Mucosa of stomach (tissue), 1 donor: Measurements from ENCODE around the gene SEMA6C.

Source experiments
- H3K27me3 ChIP-seq: one replicate; pipeline ENCODE4 v1.7.0; 2013; ENCODE audit warnings: mild to moderate bottlenecking, low read length; ENCODE audit not compliant: control insufficient read depth, insufficient read depth
- H3K36me3 ChIP-seq: one replicate; pipeline ENCODE4 v1.7.0; 2013; ENCODE audit warnings: low read length; ENCODE audit not compliant: control insufficient read depth, insufficient read depth
- H3K4me1 ChIP-seq: one replicate; pipeline ENCODE4 v1.7.0; 2013; ENCODE audit warnings: mild to moderate bottlenecking, low read length; ENCODE audit not compliant: control insufficient read depth, insufficient read depth
- H3K4me3 ChIP-seq: one replicate; pipeline ENCODE4 v1.7.0; 2013; ENCODE audit warnings: low read length
- H3K9ac ChIP-seq: one replicate; pipeline ENCODE4 v1.7.0; 2013; ENCODE audit warnings: mild to moderate bottlenecking, low read length, moderate library complexity
- H3K9me3 ChIP-seq: one replicate; pipeline ENCODE4 v1.7.0; 2013; ENCODE audit warnings: mild to moderate bottlenecking, low read length, moderate library complexity; ENCODE audit not compliant: control insufficient read depth
- donor health status: Pancreatic carcinoma.

Gene SEMA6C

DNA sequence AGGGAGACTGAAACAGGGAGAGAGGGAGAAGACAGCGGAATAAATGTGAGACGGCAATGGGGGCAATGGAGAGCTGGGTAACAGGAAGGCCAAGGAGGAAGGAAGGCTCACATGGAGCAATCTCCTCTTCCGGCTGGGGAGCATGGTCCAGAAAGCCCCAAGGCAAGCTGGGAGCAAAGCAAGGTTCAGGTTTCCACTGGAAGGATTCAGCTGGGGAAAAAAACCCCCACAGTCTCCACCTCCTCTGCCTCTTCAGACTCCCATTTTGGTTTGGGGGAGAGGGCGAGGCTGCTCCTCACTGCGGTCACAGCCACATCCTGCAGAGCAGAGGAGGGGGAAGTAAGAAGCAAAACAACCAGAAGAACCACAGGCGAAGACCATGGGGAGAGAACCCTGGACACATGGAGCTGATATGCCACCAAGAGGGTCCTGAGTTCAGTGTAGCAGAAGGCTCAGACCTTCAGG is 10.7 kb upstream of the SEMA6C start:
- Histone ChIP-seq H3K9ac (no peak overlapping the region), H3K9me3 (no peaks in the 10 kb centered on the region), H3K4me3 (no peak overlapping the region), H3K27me3 (no peaks in the 10 kb centered on the region), H3K36me3 (peaks cover 9% of the 10 kb centered on the region), H3K4me1 (peaks cover 5% of the 10 kb centered on the region)

DNA sequence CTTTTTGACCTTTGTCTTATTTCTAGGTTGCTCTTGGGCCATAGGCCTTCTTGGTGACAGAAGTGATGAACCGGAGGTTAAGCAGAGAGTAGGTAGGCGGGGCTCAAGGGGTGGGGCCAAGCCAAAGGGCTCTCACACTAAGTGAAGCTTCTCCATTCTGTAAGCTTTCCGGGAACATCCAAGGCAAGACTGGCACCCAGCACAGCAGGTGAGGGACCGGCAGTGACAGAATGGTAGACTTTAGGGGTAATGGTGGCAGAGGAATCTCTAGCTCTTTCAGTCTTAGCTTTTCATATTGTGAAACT is 10.0 kb upstream of the SEMA6C start, which contains the start of gene TNFAIP8L2:
Gene TNFAIP8L2 (plus strand): TSS at position 135 of the 305 bp plus-strand sequence. CDS start 2,049 bp downstream, outside the sequence.
- H3K4me3 ChIP-seq, result no peak within 1 kb of the TSS
- H3K27me3 ChIP-seq, result no peaks in the 10 kb centered on the region
- H3K36me3 ChIP-seq, result peaks cover 9% of the 10 kb centered on the region
- peaks cover 5% of the 10 kb centered on the region for H3K4me1 ChIP-seq
- H3K9me3 ChIP-seq, result no peaks in the 10 kb centered on the region
- H3K9ac ChIP-seq, result no peak within 1 kb of the TSS

DNA sequence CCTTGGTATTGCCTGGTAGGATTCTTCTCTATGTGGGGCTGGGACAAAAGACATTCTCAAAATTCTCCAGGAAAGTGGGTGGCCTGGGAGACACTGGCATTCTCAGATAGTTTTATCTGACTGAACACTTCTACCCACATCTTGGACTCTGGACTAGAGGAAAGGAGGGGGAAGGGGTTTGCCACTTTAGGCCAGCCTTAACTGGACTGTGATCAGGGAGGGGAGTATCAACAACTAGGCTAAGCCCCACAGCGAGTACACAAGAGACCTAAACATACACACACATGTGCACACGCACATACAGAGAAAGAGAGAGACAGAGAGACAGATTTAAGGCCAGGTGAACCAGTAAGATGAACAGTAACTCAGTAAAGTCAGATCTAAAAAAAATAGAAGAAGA is 1.2 kb upstream of the SEMA6C start:
- peaks cover 20% of the 10 kb centered on the region for H3K4me1 ChIP-seq
- H3K36me3 ChIP-seq, result no peaks in the 10 kb centered on the region
- peaks cover 15% of the 10 kb centered on the region for H3K27me3 ChIP-seq
- no peaks in the 10 kb centered on the region for H3K9me3 ChIP-seq
- no peak overlapping the region for H3K4me3 ChIP-seq
- no peak overlapping the region for H3K9ac ChIP-seq

DNA sequence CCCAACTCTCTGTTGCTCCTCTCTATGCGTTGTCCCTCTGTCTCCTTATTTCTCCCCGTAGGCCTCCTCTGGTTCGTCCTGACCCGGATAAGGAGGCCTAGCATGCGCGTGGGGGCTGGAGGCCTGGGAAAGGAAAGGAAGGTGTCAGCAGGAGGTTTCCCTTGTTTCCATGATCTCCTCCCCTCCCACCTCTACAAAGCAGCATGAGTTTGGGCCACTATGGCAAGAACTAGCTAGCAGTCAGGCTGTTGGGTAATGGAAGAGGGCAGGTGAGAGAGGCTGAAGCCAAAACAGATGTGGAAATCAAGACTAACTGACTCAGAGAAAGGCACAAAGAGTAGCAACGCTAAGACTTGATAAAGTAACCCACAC is 687 bp upstream of the SEMA6C start:
- Histone ChIP-seq H3K4me3 (peak overlapping the region; percentile 41), H3K4me1 (peaks cover 20% of the 10 kb centered on the region), H3K9ac (peak overlapping the region; percentile 65), H3K27me3 (peaks cover 15% of the 10 kb centered on the region), H3K36me3 (no peaks in the 10 kb centered on the region), H3K9me3 (no peaks in the 10 kb centered on the region)

DNA sequence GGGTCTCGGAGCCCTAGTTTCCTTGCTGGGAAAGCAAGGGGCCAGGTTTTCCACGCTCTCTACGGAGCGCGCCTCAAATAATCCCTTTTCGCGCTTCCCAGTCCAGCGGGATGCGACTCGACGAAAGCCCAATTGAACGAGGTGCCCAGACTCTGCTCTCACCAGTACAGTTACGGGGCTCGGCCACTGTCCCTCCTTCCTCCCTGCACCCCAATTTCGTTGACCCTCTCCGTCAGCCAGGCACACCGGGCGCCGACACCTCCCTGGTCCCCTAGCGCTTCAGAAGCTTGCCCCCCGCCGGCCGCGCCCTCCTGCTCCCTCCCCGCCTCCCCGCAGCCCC is 389 bp downstream of the SEMA6C start:
- peaks cover 15% of the 10 kb centered on the region for H3K27me3 ChIP-seq
- no peaks in the 10 kb centered on the region for H3K9me3 ChIP-seq
- no peaks in the 10 kb centered on the region for H3K36me3 ChIP-seq
- peaks cover 20% of the 10 kb centered on the region for H3K4me1 ChIP-seq
- H3K9ac ChIP-seq, result peak overlapping the region; percentile 65
- peak overlapping the region; percentile 63 for H3K4me3 ChIP-seq

DNA sequence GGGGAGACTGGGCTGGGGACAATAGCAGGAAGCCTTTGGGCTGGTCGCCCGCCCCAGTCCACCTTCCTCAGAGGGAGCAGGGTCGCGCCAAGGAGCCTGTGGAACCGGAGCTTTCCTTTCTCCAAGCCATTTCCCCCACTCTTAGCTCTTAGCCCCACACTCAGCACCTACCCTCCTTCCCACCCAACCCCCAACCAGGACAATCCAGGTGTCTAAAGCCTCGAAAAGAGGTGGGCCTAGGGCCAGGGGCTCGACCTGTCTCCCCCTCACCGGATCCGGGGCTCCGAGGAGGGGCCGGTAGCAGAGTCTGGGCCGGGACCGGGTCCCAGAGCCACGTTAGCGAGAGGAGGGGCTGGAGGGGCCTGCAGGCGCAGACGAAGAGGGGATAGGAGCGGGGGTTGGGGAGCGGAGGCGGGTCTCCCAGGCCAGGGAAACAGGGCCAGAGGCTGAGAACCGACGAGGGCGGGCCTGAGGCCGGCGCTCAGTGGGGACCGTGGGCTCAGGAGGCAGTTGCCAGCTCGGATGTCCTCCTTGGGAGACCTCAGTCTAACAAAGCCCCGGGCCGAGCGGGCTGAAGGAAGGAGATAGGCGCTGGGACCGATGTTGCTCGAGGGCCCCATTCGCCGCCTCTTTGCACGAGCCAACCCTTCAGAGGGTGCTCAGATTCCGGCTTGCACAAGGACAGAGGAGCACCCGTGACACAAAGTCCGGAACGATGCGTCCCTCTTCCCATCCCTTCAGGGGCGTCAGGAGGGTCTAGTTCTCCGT is 943 bp downstream of the SEMA6C start:
- peak overlapping the region; percentile 63 for H3K4me3 ChIP-seq
- H3K9me3 ChIP-seq, result no peaks in the 10 kb centered on the region
- peaks cover 15% of the 10 kb centered on the region for H3K27me3 ChIP-seq
- H3K9ac ChIP-seq, result peak overlapping the region; percentile 65
- H3K4me1 ChIP-seq, result peaks cover 20% of the 10 kb centered on the region
- no peaks in the 10 kb centered on the region for H3K36me3 ChIP-seq

DNA sequence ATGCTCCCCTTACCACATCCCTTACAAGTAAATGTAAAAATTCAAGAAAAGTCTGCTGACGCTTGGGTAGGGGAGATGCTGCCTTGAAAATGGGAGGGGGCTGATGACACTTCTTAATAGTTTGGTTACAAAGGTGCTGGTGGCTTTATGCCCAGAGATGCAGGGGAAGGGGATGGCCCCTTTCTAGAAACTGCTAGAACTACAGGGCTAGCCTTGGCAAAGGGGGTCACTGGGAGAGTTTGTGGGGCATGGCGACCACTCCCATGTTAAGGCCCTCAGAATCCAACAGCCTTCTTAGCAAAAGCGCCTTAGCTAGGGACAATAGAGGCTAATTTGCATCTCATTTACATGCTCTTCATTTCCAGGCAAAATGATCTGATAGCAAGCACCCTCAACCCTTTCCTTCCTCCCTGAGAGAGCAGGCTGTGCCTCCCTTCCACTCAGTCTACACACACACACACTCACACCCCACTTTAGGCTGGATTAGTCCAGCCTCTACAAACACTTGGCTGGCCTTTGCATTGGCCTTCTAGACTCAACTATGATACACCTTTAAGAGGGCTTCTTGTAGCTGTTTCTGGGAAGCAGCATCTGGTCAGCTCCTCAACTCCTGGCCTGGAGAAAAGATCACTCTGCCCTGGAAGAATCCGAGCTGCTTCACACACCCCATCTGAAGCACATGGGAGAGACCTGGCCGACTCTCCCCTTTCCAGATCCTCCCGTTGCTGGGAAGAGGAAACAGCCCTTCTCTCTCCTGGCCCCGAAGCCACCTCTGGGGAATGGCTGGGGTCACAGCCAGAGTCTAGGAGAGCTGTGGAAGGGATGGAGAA is 1.7 kb downstream of the SEMA6C start:
- Histone ChIP-seq H3K4me1 (peaks cover 20% of the 10 kb centered on the region), H3K9ac (peak overlapping the region; percentile 8), H3K36me3 (no peaks in the 10 kb centered on the region), H3K4me3 (no peak overlapping the region), H3K27me3 (peaks cover 15% of the 10 kb centered on the region), H3K9me3 (no peaks in the 10 kb centered on the region)

DNA sequence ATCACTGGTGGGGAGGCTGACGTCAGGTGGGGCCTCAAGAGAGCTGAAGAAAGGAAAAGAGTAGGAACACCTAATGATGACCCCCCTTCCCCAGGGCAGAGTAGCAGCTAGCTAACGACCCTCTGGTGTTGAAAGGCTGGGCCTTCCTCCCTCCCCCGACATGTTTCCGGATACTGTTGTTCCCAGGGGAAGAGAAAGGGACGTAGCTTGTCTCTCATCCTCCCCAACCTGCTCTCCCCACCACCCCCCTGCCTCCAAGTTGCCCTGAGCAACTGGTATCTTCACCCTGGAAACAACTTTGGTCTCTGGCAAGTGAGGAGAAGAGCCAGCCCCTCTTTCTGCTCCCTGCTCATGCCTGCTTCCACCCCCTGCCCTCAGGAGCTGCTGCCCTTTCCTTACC is 2.4 kb downstream of the SEMA6C start:
- H3K36me3 ChIP-seq, result no peaks in the 10 kb centered on the region
- H3K4me1 ChIP-seq, result peaks cover 20% of the 10 kb centered on the region
- no peak overlapping the region for H3K4me3 ChIP-seq
- H3K9me3 ChIP-seq, result no peaks in the 10 kb centered on the region
- H3K9ac ChIP-seq, result no peak overlapping the region
- H3K27me3 ChIP-seq, result peaks cover 15% of the 10 kb centered on the region

DNA sequence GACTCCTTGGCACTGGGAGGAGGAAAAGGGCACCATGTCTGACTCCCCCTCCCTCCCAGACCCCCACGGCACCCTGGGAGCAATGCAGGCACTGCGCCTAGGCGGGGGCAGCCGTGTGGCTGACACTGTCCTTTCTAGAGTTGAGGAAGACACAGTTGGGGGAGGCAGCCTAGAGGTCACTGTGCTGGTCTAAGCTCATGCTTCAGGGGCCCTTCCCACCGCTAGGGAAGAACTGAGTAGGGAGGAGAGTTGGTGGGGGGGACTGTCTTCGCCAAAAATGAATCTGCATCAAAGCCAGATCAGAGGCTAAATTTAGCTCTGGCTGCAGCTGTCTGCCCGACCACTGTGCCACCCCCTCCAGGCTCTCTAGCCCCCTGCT is 3.4 kb downstream of the SEMA6C start:
- Histone ChIP-seq H3K27me3 (peaks cover 15% of the 10 kb centered on the region), H3K9ac (no peak overlapping the region), H3K9me3 (no peaks in the 10 kb centered on the region), H3K36me3 (no peaks in the 10 kb centered on the region), H3K4me3 (no peak overlapping the region), H3K4me1 (peaks cover 20% of the 10 kb centered on the region)

DNA sequence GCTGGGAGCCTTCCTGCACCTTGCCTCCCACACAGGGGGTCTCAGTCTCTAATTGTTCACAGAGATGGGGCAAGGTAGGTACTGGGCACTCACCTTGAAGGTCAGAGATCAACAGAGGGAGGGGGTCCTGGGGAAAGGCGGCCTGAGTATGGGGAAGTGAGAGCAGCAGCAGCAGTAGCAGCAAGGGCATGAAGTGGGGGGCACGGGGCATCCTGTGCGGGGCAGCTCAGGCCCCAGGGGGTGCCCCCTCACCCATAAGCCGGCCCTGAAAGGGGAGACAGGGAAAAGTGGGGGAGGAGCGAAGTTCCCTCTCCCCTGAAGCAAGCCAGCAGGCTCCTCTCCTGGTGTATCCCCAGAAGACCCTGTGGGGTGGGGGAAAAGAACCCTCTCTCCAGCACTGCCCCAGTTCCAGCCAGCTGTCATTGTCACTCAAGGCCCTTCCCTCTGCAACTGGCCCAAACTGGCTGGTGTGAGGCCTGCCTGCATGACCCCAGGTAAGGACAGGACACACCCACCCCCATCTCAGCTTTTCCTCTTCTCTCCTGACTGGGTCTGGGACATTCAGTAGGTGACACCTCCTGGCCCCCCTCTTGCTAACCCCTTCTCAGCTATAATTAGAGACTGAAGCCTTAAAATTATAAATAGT is 3.9 kb downstream of the SEMA6C start:
- peaks cover 15% of the 10 kb centered on the region for H3K27me3 ChIP-seq
- no peaks in the 10 kb centered on the region for H3K36me3 ChIP-seq
- H3K9me3 ChIP-seq, result no peaks in the 10 kb centered on the region
- H3K4me1 ChIP-seq, result peaks cover 20% of the 10 kb centered on the region
- no peak overlapping the region for H3K4me3 ChIP-seq
- no peak overlapping the region for H3K9ac ChIP-seq

DNA sequence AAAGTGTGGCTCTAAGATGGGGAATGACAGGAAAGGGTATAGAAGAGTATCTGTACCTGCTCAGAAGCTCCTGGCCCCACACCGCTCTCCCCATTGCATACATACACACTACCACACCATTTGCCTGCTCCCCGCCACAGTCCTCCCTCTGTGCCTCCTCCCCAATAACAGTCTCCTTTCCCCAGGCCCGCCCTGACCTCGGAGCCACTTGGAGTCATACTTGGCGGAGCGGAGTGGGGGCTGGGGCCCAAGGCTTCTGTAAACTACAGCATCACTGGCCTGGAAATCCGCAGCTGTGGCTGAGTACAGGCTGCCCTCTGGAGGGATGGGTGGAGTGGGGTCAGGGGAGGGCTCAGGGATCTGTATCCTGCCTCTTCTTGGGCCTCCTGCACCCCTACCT is 8.6 kb downstream of the SEMA6C start:
- Histone ChIP-seq H3K9me3 (no peaks in the 10 kb centered on the region), H3K9ac (no peak overlapping the region), H3K4me3 (no peak overlapping the region), H3K4me1 (no peaks in the 10 kb centered on the region), H3K27me3 (peaks cover 10% of the 10 kb centered on the region), H3K36me3 (no peaks in the 10 kb centered on the region)
